HG03175 (cell line): ENCODE results near the gene ETV3.

Experiments used
- ATAC-seq: cut with Tn5 transposase; IDR thresholded peaks from one replicate; pipeline ENCODE4 v1.9.1; 2021; ENCODE audit warnings: mild to moderate bottlenecking, moderate library complexity; ENCODE audit not compliant: unreplicated experiment

The ETV3 gene

GRCh38 chr1:157140063-157140588, 1.9 kb upstream of the ETV3 start:
- no peak for ATAC-seq

- no peak for ATAC-seq
Observed at GRCh38 chr1:157139052-157139715, 989 bp upstream of the ETV3 start.

DNA sequence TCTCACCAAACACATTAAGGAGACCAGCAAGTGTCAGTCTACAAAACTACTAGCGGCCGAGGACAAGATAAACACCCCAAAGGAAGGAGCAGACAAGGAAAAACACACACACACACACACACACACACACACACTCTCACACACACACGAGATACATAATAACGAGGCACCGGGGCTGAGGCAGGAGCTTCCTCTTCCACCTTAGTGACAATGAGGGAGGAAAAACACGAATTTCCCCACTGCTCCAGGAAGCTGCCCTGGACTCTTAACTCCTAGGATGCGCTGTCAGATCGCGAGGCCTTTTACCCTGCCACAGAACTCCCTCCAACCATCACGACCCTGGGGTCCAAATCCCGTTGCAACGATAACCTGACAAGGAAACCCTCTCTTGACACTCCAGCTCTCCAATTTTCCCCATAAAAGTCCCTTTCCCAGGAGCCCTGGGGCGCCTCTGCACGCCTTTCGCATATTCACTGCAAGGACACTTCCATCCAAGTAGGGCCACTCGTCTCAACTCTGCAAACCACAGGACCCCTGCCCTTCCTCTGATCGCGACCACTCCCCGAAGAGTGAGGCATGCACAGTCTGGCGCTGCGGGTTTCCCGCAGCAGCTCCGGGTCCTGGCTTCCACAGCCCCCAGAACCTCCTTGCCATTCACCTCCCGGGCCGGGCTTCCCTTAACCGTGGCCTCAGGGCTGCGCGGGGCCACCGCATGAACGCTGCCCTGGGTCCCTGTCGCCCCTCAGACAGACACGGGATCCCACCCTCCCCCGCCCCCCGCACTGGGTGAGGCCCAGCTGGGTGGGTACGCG, 581 bp downstream of the ETV3 start:
- ATAC-seq = peak; percentile 10

GRCh38 chr1:157137046-157137407, 1.2 kb downstream of the ETV3 start:
- no peak for ATAC-seq

GRCh38 chr1:157136133-157136532, 2.1 kb downstream of the ETV3 start:
- no peak for ATAC-seq

DNA sequence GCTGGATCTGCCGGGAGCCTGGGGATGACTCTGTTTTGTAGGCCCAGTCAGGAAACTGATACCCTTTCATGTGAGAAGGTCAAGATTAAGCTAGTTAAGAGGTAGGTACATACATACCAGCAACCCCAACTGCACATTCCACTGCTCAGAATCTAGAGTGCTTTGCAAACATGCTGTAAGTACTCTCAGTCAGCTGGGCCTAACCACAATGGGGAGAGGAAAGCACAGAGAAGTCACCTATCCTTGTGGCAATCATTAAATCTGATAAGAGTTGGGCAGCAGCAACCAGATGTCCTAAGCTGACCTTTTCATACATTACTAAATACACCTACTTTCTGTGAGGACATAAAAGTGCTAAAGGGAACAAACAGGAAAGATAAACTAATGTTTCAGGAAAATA, 2.5 kb downstream of the ETV3 start:
- no peak for ATAC-seq

GRCh38 chr1:157135070-157135469, 3.1 kb downstream of the ETV3 start:
- ATAC-seq = no peak

DNA sequence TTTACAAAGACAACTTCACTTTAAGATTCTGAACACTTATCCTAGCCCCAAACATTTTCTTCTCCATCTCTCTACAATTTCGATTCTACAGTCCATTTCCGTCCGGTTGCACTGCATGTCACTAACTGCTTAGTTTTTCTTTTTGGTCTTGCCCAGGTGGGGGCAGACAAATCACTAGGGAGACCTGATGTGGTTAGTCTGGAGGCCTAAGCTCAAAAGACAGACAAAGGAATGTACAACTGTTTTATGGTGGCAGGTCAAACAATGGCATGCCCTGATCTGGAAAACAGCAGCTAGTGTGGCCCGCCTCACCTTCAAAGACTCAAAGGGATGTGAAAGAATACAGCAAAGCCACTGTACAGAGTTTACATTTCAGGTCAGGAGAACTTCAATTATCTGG, 3.8 kb downstream of the ETV3 start:
- no peak for ATAC-seq

DNA sequence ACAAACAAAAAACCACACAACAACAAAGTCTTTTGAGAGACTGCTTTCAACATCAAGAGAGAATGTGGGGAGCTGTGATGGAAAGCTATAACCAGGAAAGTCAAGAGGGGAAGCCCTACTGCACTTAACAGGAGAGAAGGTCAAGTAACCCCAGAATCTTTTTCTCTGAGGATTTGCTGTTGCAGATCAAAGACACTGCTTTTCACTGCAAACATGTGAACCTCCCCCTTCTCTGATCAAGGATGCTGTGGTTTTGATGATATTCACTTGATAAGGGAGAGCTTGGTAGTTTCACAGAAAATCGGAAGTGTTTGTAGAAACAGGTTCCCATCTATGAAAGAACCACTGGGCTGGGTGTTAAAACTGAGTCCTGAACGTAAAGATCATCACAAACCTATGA, 4.8 kb downstream of the ETV3 start:
- ATAC-seq = no peak

- ATAC-seq = no peak
Observed at GRCh38 chr1:157132616-157133167, 5.5 kb downstream of the ETV3 start.

DNA sequence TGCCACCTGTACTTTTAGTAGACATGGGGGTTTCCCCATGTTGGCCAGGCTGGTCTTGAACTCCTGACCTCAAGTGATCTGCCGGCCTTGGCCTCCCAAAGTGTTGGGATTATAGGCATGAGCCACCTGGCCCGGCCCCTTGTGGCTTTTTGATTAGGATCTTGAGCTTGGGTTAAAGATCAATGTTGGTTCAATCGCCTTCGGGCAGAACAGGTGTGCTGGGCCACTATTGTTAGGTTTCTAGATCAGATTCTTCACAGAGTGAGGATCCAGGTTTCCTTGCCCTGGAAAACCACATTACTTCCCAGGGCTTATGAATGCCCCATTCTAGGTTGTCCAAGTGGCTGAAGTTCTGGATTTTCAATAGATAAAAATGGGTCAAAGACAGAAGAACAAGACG, 6.1 kb downstream of the ETV3 start:
- no peak for ATAC-seq

GRCh38 chr1:157131281-157131680, 6.9 kb downstream of the ETV3 start:
- no peak for ATAC-seq

DNA sequence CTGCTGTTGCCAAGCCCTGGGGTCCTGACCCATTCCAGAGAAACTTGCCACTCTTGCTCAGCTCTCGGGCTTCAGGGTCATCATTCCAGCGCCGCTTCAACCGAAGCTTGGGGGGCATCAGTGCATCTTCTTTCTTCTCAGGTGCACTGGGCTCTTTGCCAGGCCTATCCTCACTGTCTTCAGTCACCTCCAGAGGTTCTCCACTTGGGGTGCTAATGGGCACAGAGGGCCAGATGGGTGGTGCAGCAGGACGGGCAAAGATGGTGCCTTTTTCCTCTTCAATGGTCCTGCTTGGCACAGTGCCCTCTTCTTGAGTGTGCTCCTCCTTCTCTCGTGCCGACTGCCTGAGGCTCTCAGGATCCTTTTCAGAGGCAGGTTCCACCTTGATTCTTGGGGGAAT, 13.3 kb downstream of the ETV3 start:
- ATAC-seq = no peak

DNA sequence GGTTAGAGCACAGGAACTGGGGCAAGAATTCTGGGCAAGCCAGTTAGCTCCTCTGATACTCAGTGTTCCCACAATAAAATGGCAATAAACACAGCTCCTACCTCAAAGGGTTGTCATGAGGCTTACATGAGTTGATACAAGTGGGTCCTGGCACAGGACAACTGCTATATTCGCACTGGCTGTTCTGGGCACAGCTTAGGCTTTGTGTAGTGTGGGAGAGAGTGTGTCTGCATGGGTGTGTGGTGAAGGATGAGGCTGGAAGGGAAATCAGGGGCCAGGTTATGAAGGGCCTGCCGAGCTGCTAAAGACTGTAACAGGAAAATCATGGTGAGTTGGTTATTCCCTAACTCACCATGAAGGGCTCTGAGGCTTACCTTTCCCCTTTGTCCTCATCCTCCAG, 18.7 kb downstream of the ETV3 start:
- no peak for ATAC-seq

DNA sequence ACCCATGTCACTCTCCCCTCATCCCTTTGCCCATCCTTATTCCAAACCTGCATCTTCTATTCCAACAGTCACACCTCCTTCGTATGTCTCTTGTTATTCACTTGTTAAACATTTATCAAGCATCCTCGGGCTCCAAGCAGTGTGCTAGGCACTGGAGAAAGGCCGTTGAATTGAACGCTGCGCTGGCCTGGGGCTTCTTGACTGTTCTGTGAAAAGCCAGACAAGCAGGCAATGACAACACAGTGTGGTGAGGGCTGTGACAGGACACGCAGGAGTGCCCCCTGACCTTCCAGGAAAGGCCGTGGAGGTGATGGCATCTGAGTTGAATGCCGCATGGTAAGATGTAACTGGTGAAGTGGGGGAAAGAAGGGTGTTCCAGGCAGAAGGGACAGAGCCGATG, 19.2 kb downstream of the ETV3 start:
- no peak for ATAC-seq

DNA sequence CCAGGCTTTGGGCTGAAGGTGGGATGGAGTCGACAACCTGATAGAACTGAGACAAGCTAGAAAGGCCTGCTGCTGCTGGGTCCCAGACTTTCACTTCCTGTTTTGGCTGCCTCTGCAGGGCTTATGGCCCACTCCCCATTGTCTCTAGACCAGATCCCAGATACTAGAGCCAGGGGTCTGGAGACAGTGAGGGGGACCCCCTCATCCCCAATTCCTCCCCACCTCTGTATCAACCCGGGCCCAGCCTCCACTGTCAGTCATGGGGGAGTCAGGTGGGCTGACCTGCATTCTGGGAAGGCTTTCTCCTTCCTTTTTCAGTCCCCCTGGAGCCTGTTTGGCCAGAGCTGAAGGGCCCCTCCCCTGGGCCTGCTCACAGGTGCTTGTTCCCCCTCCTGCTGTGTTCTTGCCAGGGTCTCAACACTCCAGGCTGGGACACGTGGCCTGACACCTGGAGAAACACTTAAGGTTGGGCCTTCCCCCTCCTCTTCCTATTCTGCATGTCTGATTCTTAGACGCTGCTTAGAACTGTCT, 20.6 kb downstream of the ETV3 start:
- ATAC-seq = no peak

DNA sequence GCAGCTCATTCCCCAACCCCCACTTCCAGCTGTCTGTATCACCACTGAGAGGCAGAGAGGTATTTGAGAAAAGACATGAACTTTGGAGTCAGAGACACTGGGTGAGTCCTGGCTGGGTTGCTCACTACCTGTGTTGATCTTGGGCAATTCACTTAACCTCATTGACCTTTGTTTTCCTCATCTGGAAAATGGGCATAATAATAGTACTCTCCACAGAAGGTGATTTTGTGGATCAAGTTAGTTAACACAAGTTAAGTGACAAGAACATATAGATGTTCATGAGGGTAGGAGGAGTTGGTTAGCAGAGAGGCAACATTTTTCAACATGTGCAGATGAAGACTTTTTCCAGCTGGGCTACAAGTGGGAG, 21.5 kb downstream of the ETV3 start:
- no peak for ATAC-seq

GRCh38 chr1:157115851-157116736, 22.1 kb downstream of the ETV3 start:
- ATAC-seq = no peak

DNA sequence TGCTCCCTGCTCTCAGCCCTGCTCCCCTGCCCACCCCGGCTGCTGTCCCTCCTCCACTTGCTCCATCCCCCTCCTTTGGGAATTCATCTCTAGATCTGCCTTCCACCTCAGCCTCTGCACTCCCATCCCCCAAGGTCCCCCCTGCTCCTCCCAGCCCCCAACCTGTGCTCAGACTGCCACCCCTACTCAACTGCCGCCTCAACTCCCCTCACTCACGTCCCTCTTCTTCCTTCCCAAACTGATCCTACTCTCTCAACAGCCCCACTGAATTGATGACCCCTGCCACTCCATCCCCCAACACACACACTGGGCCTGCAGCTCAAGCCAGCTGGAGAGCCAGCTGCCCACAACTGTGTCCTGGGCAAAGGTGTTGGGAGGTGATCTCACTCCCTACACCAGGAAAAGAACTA, 22.8 kb downstream of the ETV3 start:
- ATAC-seq = no peak

GRCh38 chr1:157114183-157115121, 23.7 kb downstream of the ETV3 start:
- ATAC-seq = no peak
